ENCODE data around the gene TGOLN2.

Gene TGOLN2

GRCh38 chr2:85307527-85307897 is 20.3 kb downstream of the TGOLN2 start:
- DNase-seq = no peak

- no peak for DNase-seq
Observed at GRCh38 chr2:85303780-85304531, 23.8 kb downstream of the TGOLN2 start.

- DNase-seq = no peak
Observed at GRCh38 chr2:85302121-85302520, 25.7 kb downstream of the TGOLN2 start.

GRCh38 chr2:85291425-85292023 is 36.3 kb downstream of the TGOLN2 start:
- no peak for DNase-seq

GRCh38 chr2:85288244-85288725 is 39.5 kb downstream of the TGOLN2 start:
- no peak for DNase-seq

GRCh38 chr2:85287721-85288120 is 40.1 kb downstream of the TGOLN2 start:
- no peak for DNase-seq

- no peak for DNase-seq
Observed at GRCh38 chr2:85286918-85287317, 40.9 kb downstream of the TGOLN2 start.

GRCh38 chr2:85283641-85284040 is 44.1 kb downstream of the TGOLN2 start:
- no peak for DNase-seq

- no peak for DNase-seq
Observed at GRCh38 chr2:85282914-85283313, 44.9 kb downstream of the TGOLN2 start.

- DNase-seq = no peak
Observed at GRCh38 chr2:85281553-85281952, 46.2 kb downstream of the TGOLN2 start.

GRCh38 chr2:85278361-85278760 is 49.4 kb downstream of the TGOLN2 start:
- DNase-seq = no peak

GRCh38 chr2:85277416-85278158 is 50.2 kb downstream of the TGOLN2 start:
- no peak for DNase-seq

- DNase-seq = no peak
Observed at GRCh38 chr2:85276571-85277118, 51.1 kb downstream of the TGOLN2 start.

- no peak for DNase-seq
Observed at GRCh38 chr2:85275984-85276540, 51.7 kb downstream of the TGOLN2 start.

GRCh38 chr2:85273738-85274731 is 53.8 kb downstream of the TGOLN2 start:
- no peak for DNase-seq

- no peak for DNase-seq
Observed at GRCh38 chr2:85272357-85272756, 55.4 kb downstream of the TGOLN2 start.

- peak; percentile 29 for DNase-seq
Observed at GRCh38 chr2:85269959-85270358, 57.8 kb downstream of the TGOLN2 start.

Measured in NCI-H510A (cell line).